ENCODE measurements around the gene SOCS6.

- TF ChIP-seq, protein P1, sequence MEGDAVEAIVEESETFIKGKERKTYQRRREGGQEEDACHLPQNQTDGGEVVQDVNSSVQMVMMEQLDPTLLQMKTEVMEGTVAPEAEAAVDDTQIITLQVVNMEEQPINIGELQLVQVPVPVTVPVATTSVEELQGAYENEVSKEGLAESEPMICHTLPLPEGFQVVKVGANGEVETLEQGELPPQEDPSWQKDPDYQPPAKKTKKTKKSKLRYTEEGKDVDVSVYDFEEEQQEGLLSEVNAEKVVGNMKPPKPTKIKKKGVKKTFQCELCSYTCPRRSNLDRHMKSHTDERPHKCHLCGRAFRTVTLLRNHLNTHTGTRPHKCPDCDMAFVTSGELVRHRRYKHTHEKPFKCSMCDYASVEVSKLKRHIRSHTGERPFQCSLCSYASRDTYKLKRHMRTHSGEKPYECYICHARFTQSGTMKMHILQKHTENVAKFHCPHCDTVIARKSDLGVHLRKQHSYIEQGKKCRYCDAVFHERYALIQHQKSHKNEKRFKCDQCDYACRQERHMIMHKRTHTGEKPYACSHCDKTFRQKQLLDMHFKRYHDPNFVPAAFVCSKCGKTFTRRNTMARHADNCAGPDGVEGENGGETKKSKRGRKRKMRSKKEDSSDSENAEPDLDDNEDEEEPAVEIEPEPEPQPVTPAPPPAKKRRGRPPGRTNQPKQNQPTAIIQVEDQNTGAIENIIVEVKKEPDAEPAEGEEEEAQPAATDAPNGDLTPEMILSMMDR (conservative IDR thresholded peaks at IDR 0.05; ENCODE audit: low read depth in 2 of 2) = no peak
- TF ChIP-seq EZH2 (IDR thresholded peaks at IDR 0.05; ENCODE audit: low read depth, unreplicated experiment) (no peak), EZH2phosphoT487 (IDR thresholded peaks at IDR 0.05; ENCODE audit: unreplicated experiment) (no peak), REST (IDR thresholded peaks at IDR 0.05; ENCODE audit: unreplicated experiment) (no peak)
These were observed 6.6 kb downstream of the SOCS6 start for GRCh38 chr18:70295192-70296188.

Data from GM23338 (cell line).